Activated T-cell treated with anti-CD3 and anti-CD28 coated beads for 4 hours (primary cell): ENCODE measurements around the gene FHL3.

ENCODE experiments used
- DNase-seq: peaks from one replicate; pipeline ENCODE4 v3.0.0-alpha.2; 2020

FHL3 gene

DNA sequence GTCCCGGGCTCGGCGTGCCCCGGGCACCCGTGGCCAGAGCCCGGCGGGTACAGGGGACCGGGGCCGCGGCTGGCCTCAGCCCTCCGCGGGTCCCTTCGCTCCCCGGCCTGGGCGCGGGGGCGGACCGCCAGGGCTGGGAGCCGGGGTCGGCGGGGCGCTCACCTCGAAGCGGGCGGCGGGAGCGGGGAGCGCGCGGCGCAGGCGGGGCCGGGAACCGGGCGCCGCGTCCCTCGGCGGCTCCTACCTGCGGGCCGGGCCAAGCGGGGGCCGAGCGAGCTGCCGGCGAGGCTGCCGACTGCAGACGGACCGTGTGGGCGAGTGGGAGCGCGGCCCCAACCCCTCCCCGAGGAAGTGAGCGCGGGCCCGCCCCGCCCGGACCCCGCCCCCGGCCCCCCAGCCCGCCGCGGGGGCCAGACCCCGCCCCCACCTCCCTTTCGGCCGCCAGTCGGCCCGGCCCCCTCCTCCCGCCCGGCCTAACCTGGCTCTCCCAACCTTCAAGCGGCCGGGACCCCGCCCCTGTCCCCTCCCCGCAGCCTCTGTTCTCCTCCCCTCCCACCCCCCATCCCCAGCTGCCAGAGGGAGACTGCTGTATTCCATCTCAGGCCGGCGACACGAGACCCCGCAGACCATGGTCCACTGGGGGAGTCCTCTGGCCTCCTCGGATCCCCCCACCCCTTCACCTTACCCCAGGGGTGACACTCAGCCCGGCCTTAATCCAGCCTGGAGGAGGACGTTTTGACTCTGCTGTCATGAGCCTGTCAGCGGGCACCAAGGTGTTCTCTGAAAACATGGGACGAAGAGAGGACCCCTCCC, at the start of gene FHL3:
Gene FHL3 (minus strand): TSS at position 320 of the 813 bp plus-strand sequence. CDS start 6,102 bp downstream, outside the sequence.
- DNase-seq, result no peak

- DNase-seq, result no peak
These were observed 48.2 kb upstream of the FHL3 start for GRCh38 chr1:38053416-38054091.

- no peak for DNase-seq
These were observed 47.6 kb upstream of the FHL3 start for GRCh38 chr1:38052750-38053415.

GRCh38 chr1:38051079-38051543, 45.8 kb upstream of the FHL3 start:
- DNase-seq, result no peak

DNA sequence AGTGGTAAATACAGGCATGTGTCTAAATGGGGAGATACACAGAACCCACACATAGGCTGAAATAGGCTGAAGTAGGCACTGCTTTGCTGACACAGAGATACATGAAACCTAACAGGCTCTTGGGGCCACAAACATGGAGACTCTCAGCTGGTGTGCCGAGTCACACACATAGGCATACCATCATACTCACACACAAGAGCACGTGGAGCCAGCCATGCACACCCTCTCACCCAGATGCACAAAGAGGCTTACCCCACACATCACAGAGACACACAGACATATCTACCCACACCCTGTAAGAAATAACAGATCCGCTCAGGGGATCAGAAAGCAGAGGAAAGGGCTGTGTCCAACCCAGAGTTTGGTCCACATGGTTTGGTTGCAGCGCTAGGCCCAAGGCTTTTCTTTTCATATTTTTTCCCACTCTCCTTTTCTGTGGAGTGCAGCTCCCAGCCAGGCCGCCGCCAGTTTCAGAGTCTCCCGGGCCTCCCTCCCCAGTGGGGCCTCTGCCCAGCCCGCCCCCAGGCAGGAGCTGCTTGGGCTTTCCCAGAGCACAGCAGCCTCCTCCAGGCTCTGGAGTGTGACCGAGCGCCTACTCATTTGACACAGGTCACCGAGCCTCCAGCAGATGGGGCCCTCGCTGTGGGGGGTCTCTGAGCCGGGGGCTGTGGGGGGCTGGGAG, 45.2 kb upstream of the FHL3 start:
- DNase-seq, result no peak

- DNase-seq, result no peak
These were observed 42.4 kb upstream of the FHL3 start for GRCh38 chr1:38047603-38048141.

DNA sequence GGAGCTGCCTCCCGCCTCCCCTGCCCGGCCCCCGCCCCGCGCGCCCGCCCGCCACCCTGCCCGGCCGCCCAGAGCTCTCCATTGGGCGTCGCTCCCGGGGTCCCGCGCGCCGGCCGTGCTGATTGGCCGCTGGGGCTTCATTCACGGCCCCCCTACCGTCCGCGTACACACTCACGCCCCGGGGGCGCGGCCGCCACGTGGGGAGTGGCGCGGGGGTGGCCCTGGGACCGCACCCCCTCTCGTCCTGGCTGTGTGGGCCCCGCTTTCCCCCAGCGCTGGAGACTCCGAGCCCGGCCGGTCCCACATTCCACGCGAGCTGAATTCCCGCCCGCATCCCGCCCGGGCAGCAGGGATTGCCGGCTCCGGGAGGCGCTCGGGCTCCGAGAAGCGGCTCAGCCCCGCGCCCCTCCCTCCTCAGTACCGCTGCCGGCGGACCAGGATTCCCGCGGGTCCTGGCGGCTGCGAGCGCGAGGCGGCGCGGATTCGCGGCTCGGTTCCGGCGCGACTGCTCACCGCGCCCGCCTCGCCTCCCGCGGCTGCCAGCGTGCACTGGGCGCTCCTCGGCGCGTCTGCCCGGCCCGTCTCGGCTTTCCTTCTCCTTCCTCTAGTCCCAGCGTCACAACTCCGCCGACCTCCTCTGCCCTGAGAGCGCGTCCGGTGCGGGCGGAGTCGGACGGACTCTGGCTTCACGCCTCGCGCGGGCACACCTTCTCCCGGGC, 41.7 kb upstream of the FHL3 start:
- peak; percentile 59 for DNase-seq

DNA sequence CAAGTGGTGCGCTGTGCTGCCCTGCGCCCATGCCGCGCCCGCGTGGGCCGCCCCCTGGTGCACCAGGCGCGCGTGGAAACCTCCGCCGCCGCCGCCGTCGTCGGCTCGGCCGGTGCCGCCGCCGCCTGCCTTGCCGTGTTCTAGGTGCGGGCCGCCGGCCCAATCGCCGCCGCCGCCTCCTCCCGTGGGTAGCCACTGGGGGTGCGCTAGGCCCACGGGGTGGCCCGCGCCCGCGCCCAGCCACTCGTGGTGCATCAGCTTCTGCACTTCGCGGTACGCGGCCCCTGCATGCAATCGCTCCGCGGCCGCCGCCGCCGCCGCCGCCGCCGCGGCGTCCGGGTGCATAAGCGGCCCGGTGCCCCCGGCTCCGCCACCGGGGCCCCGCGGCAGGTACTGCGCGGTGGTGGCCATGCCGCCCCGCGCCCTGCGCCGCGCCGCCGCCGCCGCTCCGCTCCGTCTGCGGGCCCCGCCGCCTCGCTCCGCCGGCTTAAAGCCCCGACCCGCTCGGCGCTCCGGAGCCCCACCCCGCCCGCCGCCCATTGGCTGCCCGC, 41.1 kb upstream of the FHL3 start, which contains the start of gene POU3F1:
Gene POU3F1 (minus strand): TSS at position 461 of the 551 bp plus-strand sequence. CDS start 50 bp downstream, at position 411.
- DNase-seq, result no peak

GRCh38 chr1:38045401-38046332, 40.4 kb upstream of the FHL3 start:
- no peak for DNase-seq

DNA sequence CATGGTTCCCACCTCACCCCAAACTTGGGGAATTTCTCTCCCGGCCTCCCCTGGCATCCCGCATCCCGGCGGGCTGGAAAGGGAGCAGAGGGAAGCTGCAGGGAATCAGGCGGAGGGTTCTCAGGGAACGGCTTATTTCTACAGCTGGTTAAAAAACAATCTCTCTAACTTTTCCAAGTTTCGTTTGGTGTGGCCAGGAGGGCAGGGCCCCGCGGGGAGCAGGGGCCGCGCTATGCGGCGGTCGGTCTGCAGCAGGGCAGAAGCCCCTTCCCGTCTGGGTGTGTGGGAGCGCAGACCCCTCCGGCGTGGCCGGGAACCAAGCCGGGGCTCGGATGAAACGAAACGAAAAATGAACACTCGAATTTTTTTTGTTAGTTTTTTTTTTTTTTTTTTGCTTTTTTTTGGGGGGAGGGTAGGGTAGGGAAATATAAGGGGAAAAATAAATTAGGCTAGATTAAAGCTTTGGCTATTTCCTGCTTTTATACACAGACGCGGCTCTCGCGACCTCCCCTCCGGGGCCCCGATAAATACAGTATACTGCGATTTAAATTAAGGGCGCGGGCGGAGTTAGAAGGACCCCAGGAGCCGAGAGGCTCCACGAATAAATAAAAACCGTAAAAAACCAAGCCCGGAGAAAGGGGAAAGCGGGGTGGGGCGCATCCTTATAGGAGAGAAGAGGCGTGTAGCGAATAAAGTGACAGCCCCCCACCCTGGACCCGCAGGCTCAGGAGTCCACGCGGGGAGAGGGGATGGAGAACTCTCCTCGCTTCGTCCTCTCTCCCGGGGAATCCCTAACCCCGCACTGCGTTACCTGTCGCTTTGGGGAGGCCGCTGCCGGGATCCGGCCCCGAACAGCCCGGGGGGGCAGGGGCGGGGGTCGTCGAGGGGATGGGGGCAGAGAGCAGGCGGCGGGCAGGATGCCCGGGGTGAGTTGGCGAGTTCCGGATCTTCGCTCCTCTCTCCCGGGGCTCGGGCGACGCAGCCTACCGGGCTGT, 39.2 kb upstream of the FHL3 start:
- no peak for DNase-seq

- no peak for DNase-seq
These were observed 37.9 kb upstream of the FHL3 start for GRCh38 chr1:38043036-38043747.

DNA sequence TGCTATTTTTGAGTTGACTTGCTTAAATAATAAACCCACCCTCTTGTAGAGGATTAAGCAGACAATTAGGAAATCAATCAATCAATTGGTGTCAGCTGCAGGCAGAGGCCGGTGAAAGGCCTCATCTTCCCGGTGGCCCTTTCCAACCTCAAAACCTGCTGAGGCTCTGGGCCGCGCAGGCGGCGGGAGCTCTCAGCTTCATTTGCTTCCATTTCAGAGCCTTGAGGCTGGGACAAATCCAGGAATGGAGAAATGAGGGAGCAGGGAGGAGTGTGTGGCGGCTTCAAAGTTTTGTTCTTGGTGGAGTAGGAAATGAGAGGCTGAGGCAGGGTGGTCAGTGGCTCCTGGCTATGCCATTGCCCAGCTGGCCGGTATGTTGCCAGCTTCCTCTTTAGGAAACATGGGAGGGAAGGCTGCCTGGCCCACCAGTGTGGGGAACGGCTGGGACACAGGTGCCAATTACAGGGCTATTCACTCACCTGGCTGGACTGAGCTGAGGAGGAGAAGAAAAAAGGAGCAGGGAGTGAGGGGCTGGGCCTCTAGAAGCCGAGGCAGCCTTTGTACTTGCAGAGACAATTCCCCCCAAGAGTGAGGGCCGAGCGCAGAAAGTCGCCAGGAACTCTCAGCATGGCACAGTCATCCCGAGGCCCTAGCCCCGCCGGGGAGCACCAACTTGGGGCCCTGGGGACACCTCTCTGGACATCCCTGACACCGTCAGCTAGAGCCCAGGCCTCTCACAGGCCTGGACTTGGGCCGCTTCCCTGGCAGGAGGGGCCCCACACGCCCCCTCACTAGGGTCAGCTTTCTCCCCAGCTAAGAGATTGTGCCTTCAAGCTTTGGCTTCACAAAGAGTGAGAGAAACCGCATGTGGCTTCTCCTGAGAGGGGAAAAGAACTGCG, 36.9 kb upstream of the FHL3 start:
- DNase-seq, result no peak

GRCh38 chr1:38039331-38040088, 34.2 kb upstream of the FHL3 start:
- no peak for DNase-seq

GRCh38 chr1:38038861-38039260, 33.5 kb upstream of the FHL3 start:
- no peak for DNase-seq

GRCh38 chr1:38037221-38037939, 32.1 kb upstream of the FHL3 start:
- no peak for DNase-seq

GRCh38 chr1:38034871-38035270, 29.6 kb upstream of the FHL3 start:
- DNase-seq, result no peak
